Activated CD4-positive, CD25-positive, alpha-beta regulatory T cell treated with anti-CD3 and anti-CD28 coated beads, Interleukin-2, amount 50 U/mL, for 16 hours (primary cell): ENCODE results near the gene MBD3.
"Not testable (repeated sequence)": the region's sequence is repeated elsewhere in the genome, so short reads cannot be mapped to it uniquely, and the experiment has no call there.

ENCODE experiments used
- DNase-seq: peaks from one replicate; pipeline ENCODE4 v3.0.0-alpha.2; 2020; ENCODE audit warnings: low read depth, low spot score

Gene MBD3

GRCh38 chr19:1592755-1593500 is at the start of gene MBD3:
MBD3 (minus strand) TSS chr19:1592865; CDS start chr19:1592631, 234 bp downstream.
- peak; percentile 78 for DNase-seq

GRCh38 chr19:1640893-1641448 is 48.3 kb upstream of the MBD3 start:
- not testable (repeated sequence) for DNase-seq

- no peak for DNase-seq
Observed at GRCh38 chr19:1636325-1637236, 43.9 kb upstream of the MBD3 start.

GRCh38 chr19:1634938-1635243 is 42.2 kb upstream of the MBD3 start:
- DNase-seq: no peak

- DNase-seq: no peak
Observed at GRCh38 chr19:1634242-1634937, 41.7 kb upstream of the MBD3 start.

- no peak for DNase-seq
Observed at GRCh38 chr19:1633269-1633826, 40.7 kb upstream of the MBD3 start.

GRCh38 chr19:1632462-1633268 is 40.0 kb upstream of the MBD3 start:
- DNase-seq: no peak

- no peak for DNase-seq
Observed at GRCh38 chr19:1631557-1632100, 39.0 kb upstream of the MBD3 start.

GRCh38 chr19:1630811-1631210 is 38.1 kb upstream of the MBD3 start:
- no peak for DNase-seq

GRCh38 chr19:1630012-1630411 is 37.3 kb upstream of the MBD3 start:
- DNase-seq: no peak

GRCh38 chr19:1629256-1629808 is 36.7 kb upstream of the MBD3 start:
- no peak for DNase-seq

- no peak for DNase-seq
Observed at GRCh38 chr19:1627194-1627593, 34.5 kb upstream of the MBD3 start.

GRCh38 chr19:1626417-1627010 is 33.8 kb upstream of the MBD3 start:
- DNase-seq: no peak

- no peak for DNase-seq
Observed at GRCh38 chr19:1624458-1624857, 31.8 kb upstream of the MBD3 start.

- DNase-seq: no peak
Observed at GRCh38 chr19:1622541-1622940, 29.9 kb upstream of the MBD3 start.

GRCh38 chr19:1622007-1622406 is 29.3 kb upstream of the MBD3 start:
- no peak for DNase-seq

GRCh38 chr19:1621574-1621973 is 28.9 kb upstream of the MBD3 start:
- DNase-seq: no peak

- DNase-seq: no peak
Observed at GRCh38 chr19:1621021-1621420, 28.4 kb upstream of the MBD3 start.

- no peak for DNase-seq
Observed at GRCh38 chr19:1620502-1620901, 27.8 kb upstream of the MBD3 start.

- DNase-seq: no peak
Observed at GRCh38 chr19:1619703-1620102, 27.0 kb upstream of the MBD3 start.
